HG03354 (cell line): ENCODE measurements around the gene TSPEAR.
"Not testable (repeated sequence)": the region's sequence is repeated elsewhere in the genome, so short reads cannot be mapped to it uniquely, and the experiment has no call there.

ENCODE experiments used
- ATAC-seq: cut with Tn5 transposase; IDR thresholded peaks from one replicate; pipeline ENCODE4 v1.9.1; 2021; ENCODE audit warnings: mild to moderate bottlenecking; ENCODE audit not compliant: unreplicated experiment, poor library complexity, severe bottlenecking

The TSPEAR gene

GRCh38 chr21:44691686-44692085 is 19.7 kb downstream of the TSPEAR start:
- no peak for ATAC-seq

GRCh38 chr21:44689740-44690139 is 21.6 kb downstream of the TSPEAR start:
- not testable (repeated sequence) for ATAC-seq

GRCh38 chr21:44687671-44688070 is 23.7 kb downstream of the TSPEAR start:
- no peak for ATAC-seq

GRCh38 chr21:44686843-44687561 is 24.4 kb downstream of the TSPEAR start:
- no peak for ATAC-seq

GRCh38 chr21:44686000-44686781 is 25.2 kb downstream of the TSPEAR start:
- ATAC-seq: no peak

GRCh38 chr21:44685050-44685449 is 26.3 kb downstream of the TSPEAR start:
- not testable (repeated sequence) for ATAC-seq

- no peak for ATAC-seq
These were observed 26.9 kb downstream of the TSPEAR start for GRCh38 chr21:44684483-44684882.

- ATAC-seq: no peak
These were observed 27.3 kb downstream of the TSPEAR start for GRCh38 chr21:44684077-44684476.

- ATAC-seq: no peak
These were observed 28.7 kb downstream of the TSPEAR start for GRCh38 chr21:44682580-44683151.

- ATAC-seq: no peak
These were observed 29.4 kb downstream of the TSPEAR start, which contains the start of gene KRTAP12-1 for GRCh38 chr21:44681861-44682579. Gene KRTAP12-1, minus strand, starts transcription at chr21:44682163. Its CDS starts 40 bp downstream, at chr21:44682123.

- ATAC-seq: no peak
These were observed 30.2 kb downstream of the TSPEAR start for GRCh38 chr21:44681152-44681551.

- ATAC-seq: no peak
These were observed 33.5 kb downstream of the TSPEAR start for GRCh38 chr21:44677881-44678280.

GRCh38 chr21:44671911-44672310 is 39.5 kb downstream of the TSPEAR start:
- no peak for ATAC-seq

GRCh38 chr21:44670642-44671432 is 40.5 kb downstream of the TSPEAR start:
- ATAC-seq: no peak

GRCh38 chr21:44667612-44668011 is 43.8 kb downstream of the TSPEAR start:
- ATAC-seq: no peak

GRCh38 chr21:44666401-44667320 is 44.7 kb downstream of the TSPEAR start, which contains the start of gene KRTAP12-2:
Gene KRTAP12-2, minus strand, starts transcription at chr21:44666927. Its CDS starts 41 bp downstream, at chr21:44666886.
- ATAC-seq: no peak

GRCh38 chr21:44664691-44665090 is 46.7 kb downstream of the TSPEAR start:
- no peak for ATAC-seq

- ATAC-seq: not testable (repeated sequence)
These were observed 49.8 kb downstream of the TSPEAR start for GRCh38 chr21:44661567-44661966.
